HG02840 (cell line): ENCODE data around the gene IL5.

Source experiments
- ATAC-seq: cut with Tn5 transposase; IDR thresholded peaks from one replicate; pipeline ENCODE4 v1.9.1; 2021; ENCODE audit warnings: mild to moderate bottlenecking, moderate library complexity, moderate number of reproducible peaks; ENCODE audit not compliant: unreplicated experiment, low FRiP score

Gene IL5

DNA sequence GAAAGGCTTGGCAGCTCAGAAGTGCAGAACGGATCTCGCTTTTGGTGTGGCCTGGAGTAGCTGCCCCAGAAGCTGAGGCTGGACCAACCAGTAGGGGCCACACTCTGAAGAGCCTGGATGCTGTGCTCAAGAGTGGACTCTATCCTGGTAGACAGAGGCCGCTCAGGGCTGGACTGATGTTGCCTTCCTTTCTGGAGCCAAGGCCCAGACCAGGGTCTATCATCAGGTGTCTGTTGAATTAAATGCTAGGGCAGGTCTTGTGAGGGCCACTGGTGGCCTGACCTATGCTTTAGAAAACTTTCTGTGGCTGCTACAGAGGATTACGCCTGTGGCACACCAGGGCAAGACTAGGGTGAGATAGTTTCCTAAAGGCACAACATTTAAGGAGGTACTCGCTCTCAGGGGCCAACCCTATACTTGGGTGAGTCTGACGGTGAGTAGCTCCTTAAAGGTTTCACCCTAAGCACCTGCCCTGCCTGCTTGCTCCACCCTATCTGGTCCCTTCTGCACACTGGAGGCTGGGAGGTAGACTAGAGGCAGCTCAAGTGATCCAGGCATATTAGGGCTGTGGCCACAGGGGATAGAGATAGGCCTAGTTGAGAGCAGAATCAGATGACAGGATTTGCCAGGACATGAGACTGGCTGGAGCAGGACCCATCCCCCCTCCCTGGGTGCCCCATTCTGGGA lies 42.9 kb downstream of the IL5 start:
- no peak for ATAC-seq

GRCh38 chr5:132499440-132500243 lies 43.7 kb downstream of the IL5 start:
- no peak for ATAC-seq

DNA sequence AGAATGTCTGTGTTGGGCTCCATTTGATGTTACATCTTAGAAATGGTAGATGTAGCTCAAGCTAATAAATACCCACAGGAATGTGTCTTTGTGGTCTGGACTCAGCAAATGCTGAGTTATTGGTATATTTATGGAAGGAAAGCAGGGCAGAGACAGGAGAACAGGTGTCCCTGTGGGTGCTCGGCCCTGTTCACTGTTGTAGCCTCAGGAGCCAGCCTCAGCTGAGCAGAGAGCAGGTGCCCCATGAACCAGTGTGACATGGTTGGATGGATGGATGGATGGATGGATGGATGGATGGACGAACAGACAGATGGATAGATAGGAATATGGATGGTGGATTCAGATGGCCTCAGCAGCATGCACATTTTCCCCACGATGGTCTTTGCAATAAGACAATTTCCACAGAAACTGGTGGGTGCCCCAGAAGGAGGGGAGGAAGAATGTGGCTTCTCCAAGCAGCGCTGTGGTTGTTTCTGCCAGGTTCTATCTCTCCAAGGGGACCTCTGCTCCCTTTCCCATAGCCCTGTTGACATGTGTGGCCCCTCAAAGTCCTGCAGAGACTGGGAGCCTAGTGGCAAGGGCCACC lies 44.5 kb downstream of the IL5 start:
- ATAC-seq, result no peak

GRCh38 chr5:132498152-132498551 lies 45.2 kb downstream of the IL5 start:
- no peak for ATAC-seq

DNA sequence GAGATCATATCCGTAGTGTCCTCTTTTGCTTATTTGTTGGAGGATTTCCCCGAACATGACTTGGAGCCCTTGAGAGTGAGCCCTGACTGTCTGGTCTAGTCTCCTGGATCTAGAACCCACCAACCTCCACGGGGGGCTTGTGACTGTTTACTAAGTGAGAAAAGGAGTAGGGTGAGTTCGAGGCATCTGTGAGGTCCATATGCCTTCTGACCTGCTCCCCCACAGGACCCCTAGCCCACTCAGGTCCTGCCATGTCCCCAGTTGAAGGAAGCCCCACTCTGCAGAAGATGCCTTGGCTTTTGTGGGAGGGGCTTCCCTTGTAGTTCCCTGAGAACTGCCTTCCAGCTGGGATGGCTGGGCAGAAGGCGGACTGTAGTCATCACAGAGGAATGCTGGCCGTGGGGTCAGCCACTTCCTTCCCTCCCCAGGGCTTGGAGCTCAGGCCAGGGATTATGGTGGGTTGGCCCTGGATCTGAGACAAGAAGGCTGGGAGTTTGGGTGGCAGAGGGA lies 45.8 kb downstream of the IL5 start:
- ATAC-seq, result no peak

GRCh38 chr5:132496631-132497487 lies 46.5 kb downstream of the IL5 start:
- ATAC-seq, result peak; percentile 49

GRCh38 chr5:132496191-132496630 lies 47.1 kb downstream of the IL5 start:
- peak; percentile 32 for ATAC-seq

GRCh38 chr5:132495667-132496190 lies 47.6 kb downstream of the IL5 start:
- ATAC-seq, result peak; percentile 33

- no peak for ATAC-seq
These were observed 49.5 kb downstream of the IL5 start for GRCh38 chr5:132493821-132494220.

GRCh38 chr5:132493241-132493640 lies 50.1 kb downstream of the IL5 start:
- ATAC-seq, result no peak

DNA sequence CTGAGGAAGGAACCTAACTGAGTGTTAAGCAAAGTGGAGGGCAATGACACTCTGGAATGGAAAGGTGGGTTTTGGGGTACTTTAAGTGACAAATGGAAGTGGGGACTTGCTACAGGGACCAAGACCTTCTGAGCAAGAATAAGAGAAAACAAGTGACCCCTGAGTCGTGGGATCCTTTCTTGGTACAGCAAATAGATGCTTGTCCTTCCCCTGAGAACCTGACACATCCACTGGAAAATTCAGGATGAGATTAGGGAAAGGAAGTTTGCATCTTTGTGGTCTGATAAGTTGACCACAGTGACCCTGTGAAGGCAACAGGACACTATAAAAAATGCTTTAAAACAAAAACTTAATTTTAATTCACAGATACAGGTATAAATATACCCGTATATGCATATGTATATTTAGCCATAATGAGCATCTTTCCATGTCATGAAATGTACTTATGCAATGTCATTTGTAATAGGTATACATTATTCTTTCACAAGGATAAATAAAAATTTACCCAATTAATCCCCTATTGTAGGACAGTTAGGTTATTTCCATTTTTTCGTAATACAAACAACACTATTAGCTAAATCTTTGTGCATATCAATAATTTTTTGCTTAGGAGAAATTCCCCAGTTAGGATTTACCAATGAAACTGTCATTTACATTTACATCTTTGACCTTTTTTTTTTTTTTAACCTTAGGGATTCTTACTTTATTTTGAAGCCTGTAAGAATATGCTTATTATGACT lies 50.8 kb downstream of the IL5 start:
- no peak for ATAC-seq
